ENCODE results near the gene ARID1A.

DNA sequence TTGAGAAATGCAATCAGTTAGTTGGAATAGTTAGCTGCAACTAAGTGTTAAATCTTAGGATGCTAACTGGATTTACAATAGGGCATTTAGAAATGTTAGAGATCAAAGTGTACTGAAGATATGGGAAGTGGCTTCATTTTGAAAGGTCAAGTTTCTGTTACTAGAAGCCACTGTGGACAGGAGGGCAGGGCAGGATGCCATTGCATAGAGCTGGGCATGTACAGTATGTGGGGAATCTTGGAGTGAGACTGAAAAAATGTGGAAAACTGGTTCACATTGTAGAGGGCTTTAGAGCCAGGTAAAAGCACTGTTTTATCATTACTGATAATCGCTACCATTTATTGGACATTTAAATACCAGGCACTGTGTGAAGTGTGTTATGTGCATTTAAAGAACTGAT is 31.0 kb downstream of the ARID1A start:
- TF ChIP-seq, protein P1, sequence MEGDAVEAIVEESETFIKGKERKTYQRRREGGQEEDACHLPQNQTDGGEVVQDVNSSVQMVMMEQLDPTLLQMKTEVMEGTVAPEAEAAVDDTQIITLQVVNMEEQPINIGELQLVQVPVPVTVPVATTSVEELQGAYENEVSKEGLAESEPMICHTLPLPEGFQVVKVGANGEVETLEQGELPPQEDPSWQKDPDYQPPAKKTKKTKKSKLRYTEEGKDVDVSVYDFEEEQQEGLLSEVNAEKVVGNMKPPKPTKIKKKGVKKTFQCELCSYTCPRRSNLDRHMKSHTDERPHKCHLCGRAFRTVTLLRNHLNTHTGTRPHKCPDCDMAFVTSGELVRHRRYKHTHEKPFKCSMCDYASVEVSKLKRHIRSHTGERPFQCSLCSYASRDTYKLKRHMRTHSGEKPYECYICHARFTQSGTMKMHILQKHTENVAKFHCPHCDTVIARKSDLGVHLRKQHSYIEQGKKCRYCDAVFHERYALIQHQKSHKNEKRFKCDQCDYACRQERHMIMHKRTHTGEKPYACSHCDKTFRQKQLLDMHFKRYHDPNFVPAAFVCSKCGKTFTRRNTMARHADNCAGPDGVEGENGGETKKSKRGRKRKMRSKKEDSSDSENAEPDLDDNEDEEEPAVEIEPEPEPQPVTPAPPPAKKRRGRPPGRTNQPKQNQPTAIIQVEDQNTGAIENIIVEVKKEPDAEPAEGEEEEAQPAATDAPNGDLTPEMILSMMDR (IDR thresholded peaks at IDR 0.05; ENCODE audit: insufficient read depth, low read depth, low read length): no peak
- no peak for TF ChIP-seq EZH2 (IDR thresholded peaks at IDR 0.05; ENCODE audit: insufficient read depth, low read length)

Data from astrocyte (in vitro differentiated cells and primary cell).